ENCODE data around the gene CENPX.
A peak's percentile ranks its signal among the peaks of the same experiment; 100 is the strongest.

Gene CENPX

GRCh38 chr17:82022981-82023446 lies 336 bp upstream of the CENPX start, which contains the start of gene LRRC45:
Gene LRRC45 (plus strand): TSS chr17:82023305. CDS start chr17:82023644, 339 bp downstream.
- Histone ChIP-seq H3K79me2 (ENCODE audit: control insufficient read depth, low read length) (peaks cover 35% of the 10 kb centered on the region), H3K36me3 (ENCODE audit: control insufficient read depth, low read length) (peaks cover 9% of the 10 kb centered on the region), H4K20me1 (ENCODE audit: control insufficient read depth, insufficient read depth, low read depth, low read length) (peaks cover 8% of the 10 kb centered on the region; the same call in 1 of the 2 replicates), H3K9me2 (replicated peaks; ENCODE audit: control insufficient read depth, low read length) (no peaks in the 10 kb centered on the region), H3K4me3 (ENCODE audit: low read length) (peak within 1 kb of the TSS; percentile 92), H3K27ac (ENCODE audit: low read depth, low read length) (peak within 1 kb of the TSS; percentile 10; the same call in 1 of the 2 replicates), H3K4me2 (ENCODE audit: low read length) (peak within 1 kb of the TSS; percentile 89), H3K27me3 (ENCODE audit: control insufficient read depth, low read length) (no peaks in the 10 kb centered on the region), H3K4me1 (ENCODE audit: control insufficient read depth, low read length) (peaks cover 25% of the 10 kb centered on the region), H3K9me3 (ENCODE audit: control insufficient read depth, insufficient read depth, low read length) (no peaks in the 10 kb centered on the region), H3F3A (ENCODE audit: control insufficient read depth, insufficient read depth) (peaks cover 3% of the 10 kb centered on the region; the same call in 1 of the 2 replicates)
- TF ChIP-seq EZH2phosphoT487 (IDR thresholded peaks at IDR 0.05; ENCODE audit: borderline replicate concordance, low read length) (no peak), CTCF (IDR thresholded peaks at IDR 0.05; ENCODE audit: low read depth, low read length, poor library complexity, severe bottlenecking) (no peak)

- H3K27me3 ChIP-seq (ENCODE audit: control insufficient read depth, low read length): no peaks in the 10 kb centered on the region
- H3F3A ChIP-seq (ENCODE audit: control insufficient read depth, insufficient read depth): peaks cover 3% of the 10 kb centered on the region; the same call in 1 of the 2 replicates
- no peak overlapping the region for H3K27ac ChIP-seq (ENCODE audit: low read depth, low read length)
- H3K79me2 ChIP-seq (ENCODE audit: control insufficient read depth, low read length): peaks cover 35% of the 10 kb centered on the region
- H3K4me2 ChIP-seq (ENCODE audit: low read length): peak overlapping the region; percentile 89
- H3K9me3 ChIP-seq (ENCODE audit: control insufficient read depth, insufficient read depth, low read length): no peaks in the 10 kb centered on the region
- peak overlapping the region; percentile 91 for H3K4me3 ChIP-seq (ENCODE audit: low read length)
- H3K4me1 ChIP-seq (ENCODE audit: control insufficient read depth, low read length): peaks cover 31% of the 10 kb centered on the region
- no peak for TF ChIP-seq CTCF (IDR thresholded peaks at IDR 0.05; ENCODE audit: low read depth, low read length, poor library complexity, severe bottlenecking)
- no peak for TF ChIP-seq EZH2phosphoT487 (IDR thresholded peaks at IDR 0.05; ENCODE audit: borderline replicate concordance, low read length)
- peaks cover 8% of the 10 kb centered on the region; the same call in 1 of the 2 replicates for H4K20me1 ChIP-seq (ENCODE audit: control insufficient read depth, insufficient read depth, low read depth, low read length)
- peaks cover 7% of the 10 kb centered on the region for H3K36me3 ChIP-seq (ENCODE audit: control insufficient read depth, low read length)
- no peaks in the 10 kb centered on the region for H3K9me2 ChIP-seq (replicated peaks; ENCODE audit: control insufficient read depth, low read length)
Observed at GRCh38 chr17:82021900-82022309, 773 bp downstream of the CENPX start.

GRCh38 chr17:82021107-82021899 lies 1.4 kb downstream of the CENPX start:
- Histone ChIP-seq H3K27ac (ENCODE audit: low read depth, low read length) (no peak overlapping the region), H3K4me2 (ENCODE audit: low read length) (peak overlapping the region; percentile 89), H3K4me3 (ENCODE audit: low read length) (peak overlapping the region; percentile 91), H3K4me1 (ENCODE audit: control insufficient read depth, low read length) (peaks cover 31% of the 10 kb centered on the region), H3K36me3 (ENCODE audit: control insufficient read depth, low read length) (peaks cover 7% of the 10 kb centered on the region), H3K79me2 (ENCODE audit: control insufficient read depth, low read length) (peaks cover 35% of the 10 kb centered on the region), H3K27me3 (ENCODE audit: control insufficient read depth, low read length) (no peaks in the 10 kb centered on the region), H3F3A (ENCODE audit: control insufficient read depth, insufficient read depth) (peaks cover 3% of the 10 kb centered on the region; the same call in 1 of the 2 replicates), H3K9me3 (ENCODE audit: control insufficient read depth, insufficient read depth, low read length) (no peaks in the 10 kb centered on the region), H3K9me2 (replicated peaks; ENCODE audit: control insufficient read depth, low read length) (no peaks in the 10 kb centered on the region), H4K20me1 (ENCODE audit: control insufficient read depth, insufficient read depth, low read depth, low read length) (peaks cover 8% of the 10 kb centered on the region; the same call in 1 of the 2 replicates)
- TF ChIP-seq CTCF (IDR thresholded peaks at IDR 0.05; ENCODE audit: low read depth, low read length, poor library complexity, severe bottlenecking): peak; percentile 78
- no peak for TF ChIP-seq EZH2phosphoT487 (IDR thresholded peaks at IDR 0.05; ENCODE audit: borderline replicate concordance, low read length)

Measured in DOHH2 (cell line).